Activated CD8-positive, alpha-beta T cell treated with anti-CD3 and anti-CD28 coated beads for 36 hours (primary cell): ENCODE results near the gene LZTS3. TPM values are rescaled to one million over a fixed set of nuclear protein-coding genes. Genes with fewer than 3 reads are reported as not detected.
"Not testable (repeated sequence)": the region's sequence is repeated elsewhere in the genome, so short reads cannot be mapped to it uniquely, and the experiment has no call there.

Experiments
- ATAC-seq: fragments of 200-7000 bp; cut with Tn5 transposase; one replicate; pipeline ENCODE4 v1.10.0; 2021; ENCODE audit warnings: mild to moderate bottlenecking, moderate library complexity
- CTCF ChIA-PET: fragments of 350-600 bp; sonication (Branson Sonifier 250); formaldehyde crosslinking; loops from one replicate; lab custom pipeline; 2021; ENCODE audit warnings: antibody characterized with exemption; lab: Charles Lee
- POLR2A ChIA-PET: fragments of 350-600 bp; sonication (Branson Sonifier 250); formaldehyde crosslinking; loops from one replicate; lab custom pipeline; 2021; ENCODE audit warnings: antibody characterized with exemption; lab: Charles Lee
- DNase-seq: peaks from one replicate; pipeline ENCODE4 v3.0.0-alpha.2; 2020
- H3K27ac Mint-ChIP-seq: one replicate; pipeline ENCODE4 v1.8.0; 2021; ENCODE audit warnings: mild to moderate bottlenecking, mixed read lengths
- H3K27me3 Mint-ChIP-seq: one replicate; pipeline ENCODE4 v1.8.0; 2021; ENCODE audit warnings: mixed read lengths
- H3K36me3 Mint-ChIP-seq: one replicate; pipeline ENCODE4 v1.8.0; 2021; ENCODE audit warnings: low read depth, mixed read lengths
- H3K4me1 Mint-ChIP-seq: one replicate; pipeline ENCODE4 v1.8.0; 2021; ENCODE audit warnings: low read depth, mixed read lengths
- H3K4me3 Mint-ChIP-seq: one replicate; pipeline ENCODE4 v1.8.0; 2021; ENCODE audit warnings: mild to moderate bottlenecking, moderate library complexity, mixed read lengths
- H3K9me3 Mint-ChIP-seq: one replicate; pipeline ENCODE4 v1.8.0; 2021; ENCODE audit warnings: mixed read lengths
- intact Hi-C: fragments of 100-400 bp; cut with micrococcal nuclease; formaldehyde crosslinking; loops from one replicate; pipeline ENCODE4 v1.10.0; 2022
- total RNA-seq, 2 experiments: library from RNA; stranded (reverse); gene quantifications; one replicate each; pipeline ENCODE4 v1.2.3, GENCODE V29; 2021
- TF ChIP-seq, protein P1 (sequence below): fragments of 200-600 bp; IDR thresholded peaks from one replicate; pipeline ENCODE4 v1.8.0; 2022; ENCODE audit warnings: antibody characterized with exemption, mild to moderate bottlenecking

LZTS3 gene
- total RNA-seq, 2 experiments from 2014 or later = 1.3 to 1.4 TPM

DNA sequence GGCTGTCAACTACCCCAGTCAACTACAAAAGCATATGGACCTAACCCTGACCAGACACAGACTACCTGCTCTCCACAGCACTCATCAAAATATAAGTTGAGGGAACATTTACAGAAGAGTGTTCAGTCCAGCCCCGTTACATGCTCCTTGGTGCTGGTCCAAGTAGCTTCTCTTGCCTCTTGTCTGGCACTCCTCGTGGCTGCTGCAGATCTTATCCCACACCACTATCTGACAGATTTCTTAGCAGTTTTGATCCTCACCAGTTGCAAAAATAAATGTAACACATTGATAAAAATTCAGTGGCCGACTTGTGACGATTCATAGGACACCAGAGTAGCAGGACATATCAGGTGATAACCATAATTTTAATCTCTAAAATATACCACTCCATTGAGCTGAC is 44.3 kb downstream of the LZTS3 start:
- Mint-ChIP-seq H3K4me1 (no peaks in the 10 kb centered on the region), H3K9me3 (peaks cover 8% of the 10 kb centered on the region), H3K36me3 (peaks cover 8% of the 10 kb centered on the region), H3K27ac (no peak overlapping the region), H3K4me3 (no peak overlapping the region), H3K27me3 (no peaks in the 10 kb centered on the region)
- TF ChIP-seq, protein P1, sequence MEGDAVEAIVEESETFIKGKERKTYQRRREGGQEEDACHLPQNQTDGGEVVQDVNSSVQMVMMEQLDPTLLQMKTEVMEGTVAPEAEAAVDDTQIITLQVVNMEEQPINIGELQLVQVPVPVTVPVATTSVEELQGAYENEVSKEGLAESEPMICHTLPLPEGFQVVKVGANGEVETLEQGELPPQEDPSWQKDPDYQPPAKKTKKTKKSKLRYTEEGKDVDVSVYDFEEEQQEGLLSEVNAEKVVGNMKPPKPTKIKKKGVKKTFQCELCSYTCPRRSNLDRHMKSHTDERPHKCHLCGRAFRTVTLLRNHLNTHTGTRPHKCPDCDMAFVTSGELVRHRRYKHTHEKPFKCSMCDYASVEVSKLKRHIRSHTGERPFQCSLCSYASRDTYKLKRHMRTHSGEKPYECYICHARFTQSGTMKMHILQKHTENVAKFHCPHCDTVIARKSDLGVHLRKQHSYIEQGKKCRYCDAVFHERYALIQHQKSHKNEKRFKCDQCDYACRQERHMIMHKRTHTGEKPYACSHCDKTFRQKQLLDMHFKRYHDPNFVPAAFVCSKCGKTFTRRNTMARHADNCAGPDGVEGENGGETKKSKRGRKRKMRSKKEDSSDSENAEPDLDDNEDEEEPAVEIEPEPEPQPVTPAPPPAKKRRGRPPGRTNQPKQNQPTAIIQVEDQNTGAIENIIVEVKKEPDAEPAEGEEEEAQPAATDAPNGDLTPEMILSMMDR = no peak
- ATAC-seq (no peak), DNase-seq (no peak)
- intact Hi-C loops = no loop called here
- ChIA-PET POLR2A (interaction anchor here (0.6 to 1.0 kb wide), 4 partner anchors 30 to 64 kb away, joined by 3 read pairs; partner anchors contain the start of genes FASTKD5 and UBOX5), CTCF (interaction anchor here (0.8 to 1.6 kb wide), 4 partner anchors 10 to 28 kb away, joined by 4 to 5 read pairs (median 4); no protein-coding TSS in a partner anchor)

DNA sequence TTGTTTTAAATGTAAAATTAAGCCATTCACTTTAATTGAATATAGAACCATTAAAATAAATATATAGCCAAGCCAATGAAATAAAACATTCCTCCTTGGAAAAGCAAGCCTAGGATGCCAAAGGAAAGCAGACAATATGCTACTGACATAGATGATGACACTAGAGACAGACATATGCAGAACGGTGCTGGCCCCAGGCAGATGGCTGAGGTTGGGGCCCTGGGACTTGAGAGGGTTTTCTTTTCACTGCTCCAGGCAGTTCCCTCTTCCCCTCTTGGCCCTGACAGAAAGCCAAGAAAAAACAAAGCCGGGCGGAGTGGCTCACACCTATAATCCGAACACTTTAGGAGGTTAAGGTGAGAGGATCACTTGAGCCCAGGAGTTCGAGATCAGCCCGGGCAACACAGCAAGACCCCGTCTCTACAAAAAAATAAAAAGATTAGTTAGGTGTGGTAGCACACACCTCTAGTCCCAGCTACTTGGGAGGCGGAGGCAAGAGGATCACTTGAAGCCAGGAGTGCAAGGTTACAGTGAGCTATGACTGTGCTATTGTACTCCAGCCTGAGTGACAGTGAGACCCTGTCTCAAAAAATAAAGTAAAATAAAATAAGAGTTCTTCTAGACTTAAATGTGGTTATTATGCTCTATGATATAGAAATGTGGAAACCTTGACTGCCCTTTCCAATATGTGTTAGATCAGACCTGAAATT is 44.9 kb downstream of the LZTS3 start:
- POLR2A ChIA-PET = interaction anchor here (0.7 to 0.9 kb wide), 2 partner anchors 31 to 36 kb away, joined by 3 read pairs; partner anchors contain the start of genes FASTKD5 and UBOX5

DNA sequence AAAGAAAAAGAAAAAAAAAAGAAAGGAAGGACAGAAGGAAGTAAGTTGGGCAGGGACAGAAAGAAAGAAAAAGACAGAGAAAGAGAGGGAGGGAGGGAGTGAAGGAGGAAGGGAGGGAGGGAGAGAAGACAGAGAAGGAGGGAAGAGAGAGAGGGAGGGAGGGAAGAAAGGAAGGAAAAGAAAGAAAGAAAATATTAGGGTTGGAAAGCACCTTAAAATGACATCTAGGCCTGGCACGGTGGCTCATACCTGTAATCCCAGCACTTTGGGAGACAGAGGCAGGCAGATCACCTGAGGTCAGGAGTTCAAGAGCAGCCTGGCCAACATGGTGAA is 46.9 kb downstream of the LZTS3 start:
- CTCF ChIA-PET = no interaction called here

More for the DNA sequence above, 44.9 kb downstream of the LZTS3 start:
- Mint-ChIP-seq H3K4me3 (no peak overlapping the region), H3K4me1 (peaks cover 3% of the 10 kb centered on the region), H3K36me3 (peaks cover 11% of the 10 kb centered on the region), H3K27ac (no peak overlapping the region), H3K9me3 (peaks cover 9% of the 10 kb centered on the region), H3K27me3 (no peaks in the 10 kb centered on the region)
- CTCF ChIA-PET = interaction anchor here (0.7 to 0.8 kb wide), 2 partner anchors 12 to 1612 kb away, joined by 3 to 5 read pairs; no protein-coding TSS in a partner anchor
- intact Hi-C loops = no loop called here
- TF ChIP-seq, protein P1 = no peak
- ATAC-seq = no peak
- DNase-seq = no peak

DNA sequence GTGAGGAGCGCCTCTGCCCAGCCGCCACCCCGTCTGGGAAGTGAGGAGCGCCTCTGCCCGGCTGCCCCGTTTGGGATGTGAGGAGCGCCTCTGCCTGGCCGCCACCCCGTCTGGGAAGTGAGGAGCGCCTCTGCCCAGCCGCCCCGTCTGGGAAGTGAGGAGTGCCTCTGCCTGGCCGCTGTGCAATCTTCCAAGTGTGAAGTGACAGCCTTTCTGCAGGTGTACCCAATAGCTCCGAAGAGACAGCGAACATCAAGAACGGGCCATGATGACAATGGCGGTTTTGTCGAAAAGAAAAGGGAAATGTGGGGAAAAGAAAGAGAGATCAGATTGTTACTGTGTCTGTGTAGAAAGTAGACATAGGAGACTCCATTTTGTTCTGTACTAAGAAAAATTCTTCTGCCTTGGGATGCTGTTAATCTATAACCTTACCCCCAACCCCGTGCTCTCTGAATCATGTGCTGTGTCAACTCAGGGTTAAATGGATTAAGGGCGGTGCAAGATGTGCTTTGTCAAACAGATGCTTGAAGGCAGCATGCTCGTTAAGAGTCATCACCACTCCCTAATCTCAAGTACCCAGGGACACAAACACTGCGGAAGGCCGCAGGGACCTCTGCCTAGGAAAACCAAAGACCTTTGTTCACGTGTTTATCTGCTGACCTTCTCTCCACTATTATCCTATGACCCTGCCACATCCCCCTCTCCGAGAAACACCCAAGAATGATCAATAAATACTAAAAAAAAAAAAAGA is 47.4 kb downstream of the LZTS3 start:
- CTCF ChIA-PET, H3K27ac Mint-ChIP-seq, POLR2A ChIA-PET, H3K27me3 Mint-ChIP-seq, DNase-seq, intact Hi-C loops, ATAC-seq, H3K4me3 Mint-ChIP-seq: not testable (repeated sequence)
- Mint-ChIP-seq H3K36me3 (peaks cover 34% of the 10 kb centered on the region), H3K9me3 (peaks cover 17% of the 10 kb centered on the region), H3K4me1 (peaks cover 28% of the 10 kb centered on the region)

More for the DNA sequence above, 46.9 kb downstream of the LZTS3 start:
- H3K9me3 Mint-ChIP-seq = peaks cover 17% of the 10 kb centered on the region
- TF ChIP-seq, protein P1 = no peak
- POLR2A ChIA-PET = no interaction called here
- peaks cover 22% of the 10 kb centered on the region for H3K4me1 Mint-ChIP-seq
- DNase-seq = no peak
- no peaks in the 10 kb centered on the region for H3K27me3 Mint-ChIP-seq
- intact Hi-C loops = no loop called here
- peaks cover 29% of the 10 kb centered on the region for H3K36me3 Mint-ChIP-seq
- no peak for ATAC-seq
- H3K4me3 Mint-ChIP-seq = no peak overlapping the region
- H3K27ac Mint-ChIP-seq = no peak overlapping the region

DNA sequence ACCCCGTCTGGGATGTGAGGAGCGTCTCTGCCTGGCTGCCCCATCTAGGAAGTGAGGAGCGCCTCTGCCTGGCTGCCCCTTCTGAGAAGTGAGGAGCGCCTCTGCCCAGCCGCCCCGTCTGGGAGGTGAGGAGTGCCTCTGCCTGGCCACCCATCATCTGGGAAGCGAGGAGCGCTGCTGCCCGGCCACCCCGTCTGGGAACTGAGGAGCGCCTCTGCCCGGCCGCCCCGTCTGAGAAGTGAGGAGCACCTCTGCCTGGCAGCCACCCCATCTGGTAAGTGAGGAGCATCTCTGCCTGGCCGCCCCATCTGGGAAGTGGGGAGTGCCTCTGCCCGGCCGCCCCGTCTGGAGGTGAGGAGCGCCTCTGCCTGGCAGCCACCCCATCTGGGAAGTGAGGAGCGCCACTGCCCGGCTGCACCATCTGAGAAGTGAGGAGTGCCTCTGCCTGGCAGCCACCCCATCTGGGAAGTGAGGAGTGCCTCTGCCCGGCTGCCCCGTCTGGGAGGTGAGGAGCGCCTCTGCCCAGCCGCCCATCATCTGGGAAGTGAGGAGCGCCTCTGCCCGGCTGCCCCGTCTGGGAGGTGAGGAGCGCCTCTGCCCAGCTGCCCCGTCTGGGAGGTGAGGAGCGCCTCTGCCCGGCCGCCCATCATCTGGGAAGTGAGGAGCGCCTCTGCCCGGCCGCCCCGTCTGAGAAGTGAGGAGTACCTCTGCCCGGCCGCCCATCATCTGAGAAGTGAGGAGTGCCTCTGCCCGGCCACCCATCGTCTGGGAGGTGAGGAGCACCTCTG is 48.4 kb downstream of the LZTS3 start:
- H3K27ac Mint-ChIP-seq, H3K4me3 Mint-ChIP-seq, H3K27me3 Mint-ChIP-seq, POLR2A ChIA-PET, intact Hi-C loops, DNase-seq, CTCF ChIA-PET, ATAC-seq: not testable (repeated sequence)
- Mint-ChIP-seq H3K9me3 (peaks cover 17% of the 10 kb centered on the region), H3K36me3 (peaks cover 37% of the 10 kb centered on the region), H3K4me1 (peaks cover 33% of the 10 kb centered on the region)

DNA sequence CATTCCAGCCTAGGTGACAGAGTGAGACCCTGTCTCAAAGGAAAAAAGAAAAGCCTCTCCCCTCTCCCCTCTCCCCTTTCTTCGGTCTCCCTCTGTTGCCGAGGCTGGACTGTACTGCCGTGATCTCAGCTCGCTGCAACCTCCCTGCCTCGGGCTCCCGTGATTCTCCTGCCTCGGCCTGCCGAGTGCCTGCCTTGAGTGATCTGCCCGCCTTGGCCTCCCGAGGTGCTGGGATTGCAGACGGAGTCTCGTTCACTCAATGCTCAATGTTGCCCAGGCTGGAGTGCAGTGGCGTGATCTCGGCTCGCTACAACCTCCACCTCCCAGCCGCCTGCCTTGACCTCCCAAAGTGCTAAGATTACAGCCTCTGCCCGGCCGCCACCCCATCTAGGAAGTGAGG is 49.2 kb downstream of the LZTS3 start:
- POLR2A ChIA-PET = interaction anchor here (0.9 kb wide), 1 partner anchor 86 kb away, joined by 3 read pairs; no protein-coding TSS in a partner anchor
- ATAC-seq, DNase-seq, H3K4me3 Mint-ChIP-seq, H3K27me3 Mint-ChIP-seq, intact Hi-C loops, H3K27ac Mint-ChIP-seq, CTCF ChIA-PET: not testable (repeated sequence)
- H3K36me3 Mint-ChIP-seq = peaks cover 37% of the 10 kb centered on the region
- H3K4me1 Mint-ChIP-seq = peaks cover 33% of the 10 kb centered on the region
- H3K9me3 Mint-ChIP-seq = peaks cover 17% of the 10 kb centered on the region
